GM12891 (cell line): Measurements from ENCODE around the gene OGDHL.

ENCODE experiments used
- POLR2A ChIP-seq: IDR thresholded peaks from 2 replicates; pipeline ENCODE4 v1.6.1; 2011; ENCODE audit warnings: low read depth, low read length, control low read depth
- POLR2AphosphoS5 ChIP-seq: IDR thresholded peaks from 2 replicates; pipeline ENCODE4 v1.6.1; 2011; ENCODE audit warnings: low read depth, low read length, control low read depth
- SPI1 ChIP-seq: IDR thresholded peaks from 2 replicates; pipeline ENCODE4 v1.6.1; 2011; ENCODE audit warnings: low read depth, low read length, control low read depth
- TAF1 ChIP-seq: IDR thresholded peaks from 2 replicates; pipeline ENCODE4 v1.6.1; 2011; ENCODE audit warnings: low read depth, low read length, control low read depth

DNA sequence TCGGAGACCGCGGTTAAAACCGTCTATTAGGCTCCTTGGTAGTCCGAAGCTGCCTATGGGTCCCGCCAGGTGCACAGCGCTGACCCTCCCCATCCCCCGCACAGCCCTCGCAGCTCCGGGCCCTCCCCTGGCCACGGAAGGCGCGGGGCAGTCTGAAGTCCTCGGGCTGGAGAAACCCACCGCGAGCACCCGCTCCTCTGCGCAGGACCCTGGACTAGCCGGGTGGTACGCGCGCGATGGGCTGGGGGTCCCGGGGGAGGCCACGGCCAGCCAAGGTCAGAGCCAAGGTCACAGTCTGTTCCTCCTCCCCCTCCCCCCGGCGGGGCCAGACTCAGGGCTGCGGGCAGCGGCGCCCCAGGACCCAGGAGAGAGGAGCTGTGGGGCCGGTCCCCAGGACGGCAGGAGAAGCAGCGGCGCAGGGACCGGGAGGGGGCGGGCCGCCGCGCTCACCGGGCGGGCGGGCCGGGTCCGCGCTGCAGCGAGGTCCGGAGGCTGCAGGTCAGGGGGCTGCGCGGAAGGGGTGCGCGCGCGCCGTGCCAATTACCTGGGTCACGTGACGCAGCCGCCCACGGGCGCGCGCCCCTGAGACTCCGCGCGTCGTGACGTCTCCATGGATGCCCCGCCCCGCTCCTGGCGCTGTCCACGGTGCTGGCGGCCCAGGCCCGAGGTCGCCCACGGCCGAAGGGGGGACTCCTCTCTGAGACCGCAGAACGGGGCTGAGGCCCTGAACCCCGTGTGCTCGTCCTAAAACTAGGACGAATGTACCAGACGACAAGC is at the start of gene OGDHL:
- no peak for TF ChIP-seq TAF1
- no peak for TF ChIP-seq POLR2AphosphoS5
- TF ChIP-seq POLR2A = no peak
- no peak for TF ChIP-seq SPI1
